ENCODE data around the gene SLC22A1. TPM values are rescaled to one million over a fixed set of nuclear protein-coding genes. Genes with fewer than 3 reads are reported as not detected.
A peak's percentile ranks its signal among the peaks of the same experiment; 100 is the strongest.

Gene SLC22A1
- total and polyA plus RNA-seq, 2 of the 13 experiments (the other 11 are each of a cell fraction or from before 2014, with no cell fraction given) = 0.80 to 0.87 TPM

- TF ChIP-seq ZBED4 (CRISPR knock-in tag; IDR thresholded peaks at IDR 0.05; ENCODE audit: borderline replicate concordance) (no peak), ZFY (CRISPR knock-in tag; IDR thresholded peaks at IDR 0.05) (no peak), NKX3-1 (CRISPR knock-in tag; IDR thresholded peaks at IDR 0.05) (peak; percentile 43; the same call in 1 of the 2 replicates), ZNF747 (CRISPR knock-in tag; IDR thresholded peaks at IDR 0.05; ENCODE audit: borderline replicate concordance) (no peak), ZNF816 (CRISPR knock-in tag; IDR thresholded peaks at IDR 0.05; ENCODE audit: borderline replicate concordance) (no peak), ETS1 (CRISPR knock-in tag; IDR thresholded peaks at IDR 0.05) (no peak), CREBL2 (CRISPR knock-in tag; IDR thresholded peaks at IDR 0.05; ENCODE audit: borderline replicate concordance) (no peak), GMEB1 (CRISPR knock-in tag; IDR thresholded peaks at IDR 0.05; ENCODE audit: borderline replicate concordance) (no peak), CBX2 (IDR thresholded peaks at IDR 0.05; ENCODE audit: low read depth, low read length) (no peak), CBX2 (CRISPR knock-in tag; IDR thresholded peaks at IDR 0.05; ENCODE audit: low read depth) (no peak), CAMTA2 (CRISPR knock-in tag; IDR thresholded peaks at IDR 0.05; ENCODE audit: borderline replicate concordance) (no peak), IRF9 (CRISPR knock-in tag; IDR thresholded peaks at IDR 0.05; ENCODE audit: borderline replicate concordance) (no peak), CSRNP1 (CRISPR knock-in tag; IDR thresholded peaks at IDR 0.05) (no peak), NONO (IDR thresholded peaks at IDR 0.05) (no peak), NONO (CRISPR knock-in tag; conservative IDR thresholded peaks at IDR 0.05) (no peak), TMF1 (CRISPR knock-in tag; IDR thresholded peaks at IDR 0.05; ENCODE audit: low read depth) (no peak)
Observed at GRCh38 chr6:160137989-160138835, 16.6 kb downstream of the SLC22A1 start (continued).

Measured in HepG2 (cell line).